ENCODE measurements around the gene KCNH1.

KCNH1 gene

GRCh38 chr1:210702506-210702905 lies 431.4 kb downstream of the KCNH1 start:
- DNase-seq = no peak

GRCh38 chr1:210700511-210700910 lies 433.4 kb downstream of the KCNH1 start:
- no peak for DNase-seq

DNA sequence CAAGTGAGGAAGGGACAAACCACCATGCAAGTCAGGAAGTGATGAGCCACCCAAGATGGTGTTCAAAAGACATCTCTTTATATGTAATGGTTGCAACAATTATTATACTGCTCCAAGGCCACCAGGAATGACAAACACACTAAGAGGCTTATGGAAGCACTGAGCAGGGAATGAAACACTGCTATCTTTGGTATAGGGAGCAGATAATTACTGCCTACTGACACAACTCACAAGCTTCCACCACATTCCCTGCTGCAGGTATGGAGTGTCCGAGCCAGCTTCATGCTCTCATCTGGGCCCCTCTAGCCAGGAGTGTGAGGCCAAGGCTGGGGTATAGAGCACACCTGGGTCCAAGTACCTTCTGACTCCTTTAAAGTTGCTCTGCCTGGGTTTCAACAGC lies 433.9 kb downstream of the KCNH1 start:
- DNase-seq = no peak

DNA sequence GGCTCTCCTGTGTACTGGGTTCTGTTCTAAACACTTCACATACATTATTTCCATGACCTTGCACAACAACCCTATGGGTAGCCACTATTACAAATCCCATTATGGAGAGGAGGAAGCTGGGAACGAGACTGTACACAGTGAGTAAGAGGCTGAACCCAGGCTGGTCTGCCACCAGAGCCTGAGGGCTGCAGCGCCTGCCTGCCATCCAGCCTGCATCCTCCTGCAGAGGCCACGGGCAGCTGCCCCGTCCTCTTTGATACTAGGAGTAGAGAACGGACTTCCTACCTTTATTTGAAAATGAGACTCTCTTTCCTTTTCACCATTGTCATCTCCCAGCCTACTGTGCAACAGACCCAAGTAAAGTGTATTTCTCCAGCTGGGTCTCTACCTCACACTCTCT lies 435.3 kb downstream of the KCNH1 start:
- no peak for DNase-seq

DNA sequence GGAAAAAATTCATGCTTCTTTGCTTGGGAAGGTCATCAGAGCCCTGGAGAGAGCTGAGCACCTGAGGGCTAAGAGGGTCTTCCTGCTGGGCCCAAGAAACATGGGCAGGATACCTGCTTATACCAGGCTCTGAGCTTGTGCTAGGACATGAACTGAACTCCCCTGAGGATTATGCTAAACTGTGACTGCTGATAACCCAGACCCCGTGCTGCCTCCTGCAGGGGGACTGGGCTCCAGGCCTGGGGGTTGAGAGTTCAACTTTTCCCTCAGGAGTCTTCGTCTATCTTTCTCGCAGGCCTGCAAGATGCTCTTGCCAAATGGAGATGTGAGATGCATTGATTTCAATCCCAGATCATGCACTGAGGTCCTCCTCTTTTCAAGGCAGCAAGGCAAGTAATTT lies 436.8 kb downstream of the KCNH1 start:
- no peak for DNase-seq

- DNase-seq = no peak
Measured at GRCh38 chr1:210696709-210697108, 437.2 kb downstream of the KCNH1 start.

GRCh38 chr1:210695026-210695425 lies 438.9 kb downstream of the KCNH1 start:
- no peak for DNase-seq

GRCh38 chr1:210692796-210693195 lies 441.2 kb downstream of the KCNH1 start:
- no peak for DNase-seq

DNA sequence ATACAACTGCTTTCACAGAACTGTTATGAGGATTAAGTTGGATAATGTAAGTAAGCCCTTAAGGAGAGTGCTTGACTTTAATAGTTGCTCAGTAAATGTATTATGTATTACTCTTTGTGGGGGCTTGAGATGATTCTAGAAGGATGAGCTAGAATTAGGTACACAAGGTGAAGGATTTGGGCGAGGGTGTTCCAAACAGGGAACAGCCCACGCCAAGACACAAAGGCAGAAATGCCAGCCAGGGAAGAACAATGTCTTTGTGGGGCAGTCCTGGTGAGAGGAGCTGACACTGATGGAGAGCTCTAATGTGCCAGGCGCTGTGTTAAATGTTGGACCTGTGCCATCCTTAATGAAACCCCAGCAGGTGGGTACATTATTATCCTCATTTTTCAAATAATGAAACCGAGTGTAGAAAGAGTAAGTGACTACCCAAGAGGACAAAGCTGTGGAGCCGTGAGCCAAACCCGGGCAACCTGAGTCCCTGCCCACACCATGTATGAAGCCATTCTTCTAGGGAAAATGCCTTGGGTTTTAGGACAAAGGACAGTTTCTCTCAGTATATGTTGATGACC lies 442.8 kb downstream of the KCNH1 start:
- DNase-seq = no peak

DNA sequence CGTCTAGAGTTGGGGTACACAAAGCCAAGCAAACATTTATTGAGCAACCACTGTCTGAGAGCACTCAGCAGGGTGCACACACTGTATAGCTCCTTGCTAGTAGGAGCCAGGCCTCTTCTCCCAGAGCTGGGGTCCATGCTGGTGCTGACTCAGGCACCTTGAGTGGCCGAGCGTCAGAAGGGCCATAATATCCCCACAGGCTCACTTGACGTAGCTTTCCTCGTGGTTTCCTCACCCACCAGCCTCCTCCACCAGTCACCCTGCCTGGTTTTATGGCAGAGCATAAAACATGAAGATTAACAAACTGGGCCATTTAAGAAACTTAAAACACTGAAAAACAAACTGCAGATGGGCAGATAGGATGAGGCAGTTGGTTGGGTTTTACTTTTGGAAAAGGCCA lies 443.7 kb downstream of the KCNH1 start:
- DNase-seq = no peak

DNA sequence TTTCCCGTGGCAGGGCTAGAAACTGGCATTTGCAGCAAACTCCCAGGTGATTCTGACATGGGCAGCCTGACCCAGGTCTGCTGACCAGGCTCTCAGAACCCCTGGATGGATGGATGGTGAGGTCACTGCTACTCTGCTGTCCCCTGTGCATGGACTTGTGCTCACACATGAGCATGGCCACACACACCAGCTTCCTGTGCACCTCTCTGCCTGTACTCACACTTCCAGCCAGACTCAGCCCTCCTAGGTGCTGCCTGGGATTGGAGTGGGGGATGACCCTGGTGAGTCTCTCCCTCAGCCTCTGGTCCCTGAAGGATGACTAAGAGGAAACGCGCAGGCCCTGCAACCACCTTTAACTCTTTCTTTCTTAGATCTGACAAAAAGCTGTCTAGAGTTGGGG lies 444.1 kb downstream of the KCNH1 start:
- DNase-seq = no peak

- no peak for DNase-seq
Measured at GRCh38 chr1:210688512-210689234, 445.3 kb downstream of the KCNH1 start.

- DNase-seq = no peak
Measured at GRCh38 chr1:210687582-210688279, 446.2 kb downstream of the KCNH1 start.

DNA sequence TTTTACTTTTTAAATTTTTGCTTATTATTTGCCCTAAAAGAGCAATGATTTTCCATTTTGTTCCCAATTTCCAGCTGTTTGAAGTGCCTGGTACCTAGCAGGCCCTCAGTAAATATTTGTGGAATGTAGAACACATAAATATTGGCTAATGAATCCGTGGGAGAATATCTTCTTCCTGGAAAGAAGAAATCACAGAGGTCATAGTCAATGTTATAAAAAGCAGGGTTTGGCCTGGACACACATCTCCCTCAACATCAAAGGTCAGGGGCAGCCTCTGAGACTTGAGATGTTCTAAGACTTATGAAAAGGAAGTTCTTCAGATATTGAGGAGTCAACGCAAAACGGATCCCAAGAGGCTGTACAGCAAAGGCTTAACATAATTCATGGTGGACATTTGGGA lies 447.1 kb downstream of the KCNH1 start:
- no peak for DNase-seq

- no peak for DNase-seq
Measured at GRCh38 chr1:210685295-210685650, 448.7 kb downstream of the KCNH1 start.

DNA sequence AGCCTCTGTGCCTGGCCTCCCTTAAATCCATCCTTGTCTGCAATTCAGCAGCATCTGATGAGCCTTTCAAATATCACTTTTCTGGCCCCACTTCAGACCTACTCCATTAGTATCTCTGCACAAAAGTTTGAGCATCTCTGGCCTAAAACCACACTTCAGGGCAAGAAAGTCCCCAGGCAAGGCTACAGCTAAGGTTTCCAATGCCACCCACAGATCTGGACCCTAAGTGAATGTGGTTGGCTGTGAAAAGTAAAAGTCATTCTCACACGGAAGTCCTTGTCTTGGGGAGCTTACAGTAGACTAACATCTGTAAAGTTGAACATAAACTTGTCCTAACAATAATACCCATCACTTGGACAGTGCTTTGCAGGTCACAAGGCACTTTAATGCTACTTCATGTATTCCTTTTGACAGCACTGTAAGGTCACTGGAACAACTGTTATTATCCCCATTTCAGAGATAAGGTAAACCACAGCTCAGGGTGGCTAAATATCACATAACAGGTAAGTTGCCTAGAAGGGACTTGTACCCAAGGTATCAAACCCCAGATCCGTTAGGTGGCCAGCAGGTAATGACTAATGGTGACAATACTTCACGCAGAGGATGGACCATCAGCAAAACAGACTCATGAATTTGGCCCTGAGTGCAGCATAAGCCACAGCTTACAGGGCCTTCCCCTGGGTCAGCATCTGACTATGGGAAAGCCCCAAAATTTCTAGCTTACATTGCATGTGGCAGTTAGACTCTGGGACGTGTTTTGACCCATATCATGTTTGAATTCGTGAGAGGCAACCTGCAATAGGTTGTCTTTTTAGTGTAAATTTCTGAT lies 449.3 kb downstream of the KCNH1 start:
- no peak for DNase-seq

DNA sequence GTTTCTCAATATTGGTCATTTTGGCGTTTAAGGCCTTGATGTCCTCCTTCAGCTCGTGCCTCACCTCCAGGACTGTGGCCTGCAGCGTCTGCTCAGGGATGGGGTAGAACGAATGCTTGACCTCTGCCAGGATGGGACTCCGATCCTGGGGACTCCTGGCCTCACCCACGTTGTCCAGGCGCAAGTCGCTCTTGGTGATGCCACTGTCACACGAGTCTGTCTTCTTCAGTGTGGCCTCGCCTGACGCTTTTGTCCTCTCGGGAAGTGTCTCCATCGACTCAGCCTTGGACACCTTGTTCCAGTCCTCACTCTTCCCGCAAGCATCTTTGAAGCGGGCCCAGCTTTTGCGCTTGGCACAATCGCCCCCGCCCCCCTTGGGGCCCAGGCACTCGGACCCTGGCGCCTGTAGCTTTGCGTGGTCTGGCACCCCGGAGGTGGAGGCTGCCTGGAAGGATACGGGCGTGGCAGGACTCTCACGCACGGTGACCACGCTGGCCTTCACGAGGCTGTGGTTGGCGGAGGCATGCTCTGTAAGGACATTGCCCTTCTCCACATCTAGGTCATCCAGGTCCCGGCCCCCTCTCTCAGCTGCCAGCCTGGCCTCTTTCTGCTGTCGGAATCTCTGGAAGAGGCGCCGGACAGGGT lies 450.4 kb downstream of the KCNH1 start:
- no peak for DNase-seq

- DNase-seq = no peak
Measured at GRCh38 chr1:210681158-210681557, 452.8 kb downstream of the KCNH1 start.

GRCh38 chr1:210678306-210678705 lies 455.6 kb downstream of the KCNH1 start:
- no peak for DNase-seq

DNA sequence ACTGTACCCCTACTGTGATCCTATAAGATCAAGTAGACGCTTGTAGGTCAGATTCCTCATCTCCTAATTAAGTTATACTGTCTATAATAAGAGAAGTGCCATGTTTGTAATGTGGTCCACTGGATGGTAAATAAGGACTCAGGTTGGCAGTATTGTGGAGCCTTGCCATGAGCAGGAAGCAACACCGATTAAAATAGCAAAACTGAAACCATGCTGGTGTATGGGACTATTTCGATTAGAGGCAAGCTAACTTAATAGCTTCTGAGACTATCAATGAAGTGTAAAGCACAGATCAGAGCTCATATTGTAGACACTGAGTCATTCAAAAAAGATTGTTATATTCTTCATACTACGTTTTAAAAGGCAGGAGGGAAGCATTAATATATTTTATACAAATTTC lies 456.4 kb downstream of the KCNH1 start:
- DNase-seq = no peak

DNA sequence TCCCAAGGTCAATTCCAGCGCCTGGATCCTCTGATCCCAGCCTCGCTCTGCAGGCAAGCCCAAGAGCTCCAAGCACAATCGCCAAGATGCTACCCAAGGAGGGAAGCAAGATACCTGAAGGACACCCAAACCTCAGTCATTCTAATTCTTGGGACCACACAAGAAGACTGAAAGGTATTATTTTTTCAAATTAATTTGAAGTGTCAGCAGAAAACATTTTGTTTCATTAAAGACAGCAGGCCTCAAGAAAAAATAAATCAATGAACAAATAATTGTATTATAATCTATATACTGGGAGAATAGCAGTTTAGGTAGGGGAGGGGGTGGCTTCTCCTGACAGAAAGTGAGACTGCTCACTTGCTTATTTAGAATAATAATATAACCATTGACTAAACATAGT lies 457.4 kb downstream of the KCNH1 start:
- DNase-seq = no peak

DNA sequence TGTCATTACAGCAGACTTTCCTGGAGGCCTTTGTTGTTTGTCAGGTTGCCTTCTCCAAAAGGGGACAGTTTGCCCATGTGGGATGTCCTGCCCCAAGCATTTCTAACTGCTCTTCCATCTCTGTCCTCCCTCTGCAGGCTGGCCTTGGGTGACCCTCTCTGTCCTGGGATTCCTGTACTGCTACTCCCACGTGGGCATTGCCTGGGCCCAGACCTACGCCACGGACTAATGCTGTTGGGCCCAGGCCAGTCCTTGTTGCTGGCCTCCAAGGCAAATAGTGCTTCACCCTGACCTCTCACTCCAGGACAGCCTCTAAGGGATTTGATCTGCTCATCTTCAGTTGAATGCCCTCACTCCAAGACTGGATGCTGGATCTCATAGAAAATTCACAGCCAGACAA lies 459.8 kb downstream of the KCNH1 start:
- no peak for DNase-seq

DNA sequence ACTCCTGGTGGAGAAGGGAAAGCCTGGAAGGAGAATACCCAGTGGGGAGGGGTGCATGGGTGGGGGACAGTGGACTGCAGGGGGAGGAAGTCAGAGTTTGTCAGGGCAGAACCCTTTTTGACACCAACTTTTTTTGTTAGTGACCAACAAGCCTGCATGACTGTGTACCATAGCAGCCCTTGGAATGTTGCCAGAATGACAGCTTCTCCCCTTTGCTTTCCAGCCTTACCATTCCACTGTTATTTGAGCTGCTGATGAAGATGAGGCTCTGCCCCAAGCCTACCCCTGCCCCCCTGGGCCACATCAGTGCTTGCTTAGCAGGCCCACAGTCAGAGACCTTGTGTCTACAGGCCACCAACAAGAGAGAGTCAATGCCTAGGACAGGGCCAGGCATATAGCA lies 464.0 kb downstream of the KCNH1 start:
- no peak for DNase-seq
